Chondrocyte (in vitro differentiated cells): ENCODE measurements around the gene ROS1. TPM values are rescaled to one million over a fixed set of nuclear protein-coding genes. Genes with fewer than 3 reads are reported as not detected.

ENCODE experiments used
- DNase-seq: peaks from one replicate; pipeline ENCODE4 v3.0.0; 2021; ENCODE audit warnings: mixed read lengths, low spot score
- H3K27ac Mint-ChIP-seq: one replicate; pipeline ENCODE4 v1.8.0; 2021; ENCODE audit warnings: mild to moderate bottlenecking, moderate library complexity, mixed read lengths; ENCODE audit not compliant: unreplicated experiment
- H3K27me3 Mint-ChIP-seq: 2 replicates; pipeline ENCODE4 v1.8.0; 2021; ENCODE audit warnings: low read depth, mixed read lengths
- H3K36me3 Mint-ChIP-seq: 2 replicates; pipeline ENCODE4 v1.8.0; 2021; ENCODE audit warnings: low read depth, mixed read lengths
- H3K4me1 Mint-ChIP-seq: 2 replicates; pipeline ENCODE4 v1.8.0; 2021; ENCODE audit warnings: low read depth, mild to moderate bottlenecking, mixed read lengths
- H3K4me3 Mint-ChIP-seq: one replicate; pipeline ENCODE4 v1.8.0; 2021; ENCODE audit warnings: mild to moderate bottlenecking, moderate library complexity, mixed read lengths; ENCODE audit not compliant: unreplicated experiment
- H3K9me3 Mint-ChIP-seq: 2 replicates; pipeline ENCODE4 v1.8.0; 2021; ENCODE audit warnings: low read depth, mixed read lengths
- total RNA-seq: library from RNA; stranded (reverse); gene quantifications from 3 replicates; pipeline ENCODE4 v1.2.1, GENCODE V29; 2021
- TF ChIP-seq, protein P1 (sequence below): fragments of 200-600 bp; sonication (generic); IDR thresholded peaks from 2 replicates; pipeline ENCODE4 v1.5.0; 2021; ENCODE audit warnings: antibody characterized with exemption, mild to moderate bottlenecking, moderate library complexity

Gene ROS1
- total RNA-seq, 1 donor from 2014 or later: not detected

DNA sequence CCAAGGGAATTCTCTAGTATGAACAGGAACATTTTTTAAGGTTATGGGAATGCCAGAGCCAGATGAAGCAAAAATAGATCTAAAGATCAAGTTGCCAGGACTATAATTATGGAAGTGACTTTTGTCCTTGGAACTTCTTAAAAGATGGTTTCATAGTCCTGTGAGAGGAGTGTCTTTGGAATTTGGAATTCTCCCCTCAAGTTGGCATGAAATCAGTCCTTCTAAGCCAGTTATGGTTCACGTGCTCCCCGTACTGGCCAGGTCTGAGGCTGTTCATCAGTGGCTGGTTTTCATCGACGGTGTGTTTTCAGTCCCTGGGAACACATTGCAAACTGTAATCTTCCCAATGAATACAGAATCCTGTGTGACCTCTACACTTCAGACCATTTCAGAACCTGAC is 97.2 kb downstream of the ROS1 start:
- H3K27me3 Mint-ChIP-seq: peaks cover 9% of the 10 kb centered on the region
- no peak for DNase-seq
- H3K36me3 Mint-ChIP-seq: no peaks in the 10 kb centered on the region
- H3K4me3 Mint-ChIP-seq: no peak overlapping the region
- H3K9me3 Mint-ChIP-seq: peaks cover 20% of the 10 kb centered on the region
- no peak overlapping the region for H3K27ac Mint-ChIP-seq
- TF ChIP-seq, protein P1, sequence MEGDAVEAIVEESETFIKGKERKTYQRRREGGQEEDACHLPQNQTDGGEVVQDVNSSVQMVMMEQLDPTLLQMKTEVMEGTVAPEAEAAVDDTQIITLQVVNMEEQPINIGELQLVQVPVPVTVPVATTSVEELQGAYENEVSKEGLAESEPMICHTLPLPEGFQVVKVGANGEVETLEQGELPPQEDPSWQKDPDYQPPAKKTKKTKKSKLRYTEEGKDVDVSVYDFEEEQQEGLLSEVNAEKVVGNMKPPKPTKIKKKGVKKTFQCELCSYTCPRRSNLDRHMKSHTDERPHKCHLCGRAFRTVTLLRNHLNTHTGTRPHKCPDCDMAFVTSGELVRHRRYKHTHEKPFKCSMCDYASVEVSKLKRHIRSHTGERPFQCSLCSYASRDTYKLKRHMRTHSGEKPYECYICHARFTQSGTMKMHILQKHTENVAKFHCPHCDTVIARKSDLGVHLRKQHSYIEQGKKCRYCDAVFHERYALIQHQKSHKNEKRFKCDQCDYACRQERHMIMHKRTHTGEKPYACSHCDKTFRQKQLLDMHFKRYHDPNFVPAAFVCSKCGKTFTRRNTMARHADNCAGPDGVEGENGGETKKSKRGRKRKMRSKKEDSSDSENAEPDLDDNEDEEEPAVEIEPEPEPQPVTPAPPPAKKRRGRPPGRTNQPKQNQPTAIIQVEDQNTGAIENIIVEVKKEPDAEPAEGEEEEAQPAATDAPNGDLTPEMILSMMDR: no peak
- H3K4me1 Mint-ChIP-seq: no peaks in the 10 kb centered on the region

DNA sequence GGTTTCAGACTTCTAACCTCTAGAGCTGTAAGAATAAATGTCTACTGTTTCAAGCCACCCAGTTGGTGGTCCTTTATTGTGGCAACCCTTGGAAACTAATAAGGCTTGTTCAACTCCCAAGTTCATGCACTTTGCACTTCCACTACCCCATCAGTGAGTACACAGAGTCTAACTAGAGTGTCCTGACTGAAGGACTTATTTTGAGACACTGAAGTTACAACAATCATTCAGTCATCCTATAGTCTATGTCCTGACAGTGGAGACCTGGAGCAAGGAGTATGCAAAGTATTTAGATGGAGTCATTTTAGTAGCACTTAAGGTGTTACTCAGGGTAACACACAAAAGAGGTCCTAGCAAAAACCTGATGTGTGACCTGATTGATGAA is 97.7 kb downstream of the ROS1 start:
- Mint-ChIP-seq H3K9me3 (peaks cover 20% of the 10 kb centered on the region), H3K4me3 (no peak overlapping the region), H3K4me1 (no peaks in the 10 kb centered on the region), H3K36me3 (no peaks in the 10 kb centered on the region), H3K27me3 (peaks cover 9% of the 10 kb centered on the region), H3K27ac (no peak overlapping the region)
- TF ChIP-seq, protein P1: no peak
- DNase-seq: no peak

DNA sequence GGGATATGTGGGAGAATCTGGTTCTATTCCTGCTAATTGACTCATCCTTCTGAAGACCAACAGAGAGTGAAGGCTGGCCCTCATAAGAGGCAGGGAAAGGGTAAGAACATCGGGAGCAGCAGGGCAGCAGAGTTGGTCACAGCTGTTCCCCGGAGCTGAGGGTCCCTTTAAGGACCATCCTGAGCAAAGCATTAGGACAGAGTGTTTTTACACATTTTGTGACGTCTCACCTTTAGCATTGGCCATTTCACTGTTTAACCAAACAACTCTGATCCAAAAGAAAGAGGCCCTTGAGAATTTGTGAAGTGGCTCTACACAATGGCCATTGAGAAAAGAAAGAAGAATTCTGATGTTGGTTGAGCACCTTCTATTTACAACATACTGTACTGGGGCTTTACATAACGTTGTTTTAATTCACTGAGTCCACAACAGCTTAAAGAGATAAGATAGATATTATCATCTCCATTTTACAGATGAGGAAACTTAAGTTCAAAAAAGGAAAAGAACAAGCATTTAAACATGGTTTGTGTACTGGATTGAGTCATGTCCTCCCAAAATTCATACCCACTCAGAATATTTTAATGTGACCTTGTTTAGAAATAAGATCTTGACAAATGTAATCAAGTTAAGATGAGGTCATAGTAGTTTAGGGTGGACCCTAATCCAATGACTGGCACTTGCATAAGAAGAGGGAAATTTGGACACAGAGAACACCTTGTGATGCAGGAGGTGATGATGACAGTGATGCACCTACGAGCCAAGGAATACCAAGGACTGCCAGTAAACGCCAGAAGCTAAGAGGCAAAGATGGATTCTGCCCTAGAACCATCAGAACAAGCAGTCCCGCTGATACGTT is 98.4 kb downstream of the ROS1 start:
- H3K4me1 Mint-ChIP-seq: no peaks in the 10 kb centered on the region
- TF ChIP-seq, protein P1: no peak
- DNase-seq: no peak
- H3K27me3 Mint-ChIP-seq: peaks cover 12% of the 10 kb centered on the region
- peaks cover 16% of the 10 kb centered on the region for H3K9me3 Mint-ChIP-seq
- no peak overlapping the region for H3K4me3 Mint-ChIP-seq
- no peak overlapping the region for H3K27ac Mint-ChIP-seq
- no peaks in the 10 kb centered on the region for H3K36me3 Mint-ChIP-seq

DNA sequence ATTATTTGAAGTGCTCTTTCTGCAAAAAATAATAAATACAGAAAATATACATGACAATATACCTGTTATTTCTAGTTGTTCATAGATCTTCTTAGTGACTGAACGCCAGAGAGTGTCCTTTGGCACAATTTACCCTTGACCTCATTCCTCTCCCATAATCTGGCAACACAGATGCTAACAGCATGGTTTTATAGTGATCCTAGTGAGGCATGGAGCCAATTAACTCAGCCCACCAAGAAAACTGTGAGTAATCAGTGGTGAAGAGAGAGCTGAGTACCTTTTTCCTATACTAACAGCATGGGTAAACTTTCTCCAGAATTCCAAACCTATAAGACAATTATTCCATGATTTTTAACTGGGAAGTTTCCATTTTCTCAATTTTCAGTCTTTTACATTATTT is 99.3 kb downstream of the ROS1 start:
- Mint-ChIP-seq H3K4me1 (no peaks in the 10 kb centered on the region), H3K27me3 (peaks cover 12% of the 10 kb centered on the region), H3K9me3 (peaks cover 10% of the 10 kb centered on the region), H3K27ac (no peak overlapping the region), H3K4me3 (no peak overlapping the region), H3K36me3 (no peaks in the 10 kb centered on the region)
- TF ChIP-seq, protein P1: no peak
- no peak for DNase-seq

DNA sequence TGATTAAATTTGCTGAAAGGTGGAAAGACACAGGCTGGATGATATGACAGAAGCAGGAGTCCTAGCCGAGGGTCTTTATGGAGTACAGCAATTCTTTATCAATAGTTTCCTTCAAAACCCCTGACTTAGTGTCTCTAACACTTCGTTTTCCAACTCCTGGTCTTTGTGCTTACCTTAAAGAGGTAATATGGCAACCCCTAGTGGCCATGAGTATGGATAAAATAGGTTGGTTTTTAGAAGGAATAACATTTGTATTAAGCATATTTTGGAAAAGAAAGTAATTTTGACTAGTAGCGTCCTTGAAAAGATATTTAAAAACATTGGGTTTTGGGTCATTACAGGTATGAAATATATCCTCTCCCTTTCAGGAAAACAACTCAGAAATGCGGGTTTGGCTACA is 108.5 kb downstream of the ROS1 start:
- Mint-ChIP-seq H3K9me3 (no peaks in the 10 kb centered on the region), H3K27ac (no peak overlapping the region), H3K4me1 (no peaks in the 10 kb centered on the region), H3K4me3 (no peak overlapping the region), H3K27me3 (peaks cover 21% of the 10 kb centered on the region), H3K36me3 (no peaks in the 10 kb centered on the region)
- DNase-seq: no peak
- TF ChIP-seq, protein P1: peak; percentile 70
